ENCODE data around the gene DMRT2.

Gene DMRT2

DNA sequence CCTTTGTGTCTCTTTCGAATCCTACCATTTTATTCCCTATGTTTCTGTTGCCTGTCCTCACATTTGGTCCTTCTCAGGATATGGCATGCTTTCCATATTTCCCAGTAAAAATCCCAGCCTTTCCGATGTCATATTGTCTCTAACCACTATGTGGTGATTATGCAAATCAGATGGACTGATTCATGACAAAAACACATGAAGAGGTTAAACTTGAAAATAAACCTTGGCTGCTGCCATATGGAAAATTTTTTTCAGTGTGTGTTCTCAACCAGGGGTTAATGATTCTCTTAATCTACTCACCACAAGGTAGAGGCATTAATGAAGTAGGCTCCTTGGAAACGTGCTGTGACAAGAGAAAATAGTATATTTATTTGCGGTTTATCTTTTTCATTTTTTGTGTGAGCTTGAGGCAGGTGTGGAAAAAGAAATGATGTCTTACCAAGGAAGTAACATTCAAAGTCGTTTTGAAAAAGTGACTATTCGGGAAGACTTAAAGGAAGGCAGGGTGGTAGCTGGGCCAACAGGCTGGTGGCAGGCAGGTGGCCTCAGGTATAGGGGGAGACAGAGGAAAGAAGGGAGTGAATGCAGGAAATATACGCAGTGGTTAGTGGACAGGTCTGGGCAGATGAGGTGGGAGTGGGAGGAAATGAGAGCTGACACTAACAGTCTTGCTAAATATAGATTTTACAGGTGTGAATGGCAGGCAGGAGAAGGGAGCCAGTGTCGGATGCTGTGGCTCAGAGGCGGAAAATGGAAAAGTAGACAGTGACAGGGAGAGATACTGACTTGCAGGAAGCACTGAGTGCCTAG, 46.2 kb downstream of the DMRT2 start:
- DNase-seq: no peak

DNA sequence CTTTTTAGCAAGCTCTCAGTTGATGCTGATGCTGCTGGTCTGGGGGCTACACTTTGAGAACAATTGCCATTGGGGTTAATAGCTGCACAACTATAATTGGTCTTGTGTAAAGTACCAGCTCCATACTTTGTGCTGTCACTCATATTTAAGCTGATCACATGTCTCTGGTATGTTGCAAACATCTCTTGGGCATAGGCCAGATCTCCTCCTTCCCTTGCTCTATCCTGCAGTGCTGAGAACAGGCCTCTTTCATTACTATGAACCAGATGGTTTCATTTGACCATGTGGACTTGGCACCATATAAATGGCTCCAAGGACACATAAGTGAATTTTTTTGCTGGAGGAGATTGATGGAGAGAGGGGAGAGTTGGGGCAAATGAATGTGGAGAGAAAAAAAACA, 48.4 kb downstream of the DMRT2 start:
- no peak for DNase-seq

DNA sequence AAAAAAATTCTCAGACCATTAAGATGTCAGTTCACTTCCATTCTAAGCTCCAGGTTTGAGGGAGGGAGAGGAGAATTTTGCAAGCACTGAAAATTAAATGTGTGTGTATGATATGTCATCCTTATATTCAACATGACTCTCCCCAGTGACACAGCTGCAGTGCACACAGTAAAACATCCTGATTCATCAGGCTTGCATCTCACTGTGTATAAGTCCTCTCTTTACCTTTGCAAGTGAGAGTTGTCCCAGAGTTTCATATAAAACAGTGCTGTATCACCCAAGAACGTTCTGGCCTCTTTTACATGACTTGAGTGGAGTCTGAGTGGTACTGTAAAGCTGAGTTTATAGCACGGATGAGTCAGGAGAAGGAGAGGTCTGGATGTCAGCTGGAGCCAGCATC, 50.0 kb downstream of the DMRT2 start:
- no peak for DNase-seq

DNA sequence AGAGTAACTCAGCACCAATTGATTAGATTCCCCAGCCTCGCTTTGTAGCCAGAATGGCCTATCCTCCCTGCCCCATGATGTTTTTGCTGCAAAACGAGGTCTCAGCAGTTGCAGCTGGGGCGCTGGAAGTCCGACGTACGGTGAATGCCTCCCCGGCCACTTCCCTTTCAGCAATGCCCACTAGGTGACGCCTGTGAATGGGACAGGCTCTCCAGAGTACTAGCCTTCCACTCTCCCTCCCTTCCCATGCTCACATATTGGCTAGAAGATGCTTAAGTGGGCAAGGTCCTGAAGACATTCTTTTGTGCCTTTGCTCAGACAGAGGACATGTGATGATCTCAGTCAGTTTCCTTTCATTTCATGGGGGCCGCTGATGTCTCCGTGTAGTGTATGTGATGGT, 50.8 kb downstream of the DMRT2 start:
- DNase-seq: no peak

DNA sequence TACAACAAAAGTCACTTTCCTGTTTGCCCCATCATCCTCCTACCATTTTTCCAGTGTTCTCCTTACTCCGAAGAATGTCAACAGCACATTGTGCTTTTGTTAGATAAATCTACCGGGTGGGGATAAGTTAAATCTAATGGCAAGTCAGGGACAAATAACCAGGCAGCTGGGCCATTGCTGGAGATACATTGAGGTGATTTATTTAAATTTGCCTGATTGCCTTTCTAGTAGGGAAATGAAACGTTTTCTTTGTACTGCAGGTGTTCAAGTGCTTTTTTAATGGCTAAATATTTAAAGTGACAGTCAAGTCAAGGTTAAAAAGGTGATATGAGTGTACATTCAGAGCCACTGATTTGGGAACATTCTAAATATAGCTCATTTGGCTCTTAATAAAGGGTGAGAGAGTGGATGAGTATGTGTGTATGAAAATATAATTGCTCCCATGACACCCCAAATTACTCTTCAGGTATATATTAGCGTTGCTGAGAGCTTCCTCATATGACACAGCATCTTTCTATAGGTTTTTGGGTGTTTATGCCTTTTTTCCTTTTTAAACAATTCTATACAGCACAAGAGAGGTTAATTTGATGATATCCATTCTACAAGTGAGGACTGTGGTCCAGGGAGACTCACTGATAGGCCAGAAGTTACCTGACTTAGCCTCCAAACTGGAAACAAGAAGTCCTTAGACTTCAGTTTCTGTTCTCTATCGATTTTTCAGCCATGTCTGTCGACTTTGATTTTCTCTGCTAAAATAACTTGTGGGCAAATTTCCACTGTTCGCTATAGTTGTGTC, 51.9 kb downstream of the DMRT2 start:
- no peak for DNase-seq

DNA sequence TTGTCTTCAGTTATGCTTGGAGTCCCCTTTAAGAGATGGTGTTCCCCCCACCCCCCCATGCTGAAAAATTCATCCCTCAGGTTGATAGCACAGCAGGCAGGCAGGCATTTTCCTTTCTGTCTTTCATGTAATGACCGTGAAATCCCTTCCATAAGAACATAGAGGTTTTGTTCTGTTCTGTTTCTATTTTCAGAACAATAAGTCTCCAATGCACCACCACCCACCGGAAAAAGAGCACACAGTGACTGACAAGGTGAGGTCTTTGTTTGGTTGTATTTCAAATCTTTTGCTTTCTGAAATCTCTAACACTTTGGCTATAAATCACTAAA, 52.4 kb downstream of the DMRT2 start:
- no peak for DNase-seq
